ENCODE measurements around the gene PIK3C2G.

- no peak for TF ChIP-seq CTCF (IDR thresholded peaks at IDR 0.05)
- no peak for TF ChIP-seq ESRRA (IDR thresholded peaks at IDR 0.05; ENCODE audit: borderline replicate concordance, low read length)
- no peak for TF ChIP-seq JUN (IDR thresholded peaks at IDR 0.05)
- no peak for TF ChIP-seq RAD21 (conservative IDR thresholded peaks at IDR 0.05 in 1 of 2, IDR thresholded peaks at IDR 0.05 in 1 of 2)
- no peak for TF ChIP-seq CEBPB (IDR thresholded peaks at IDR 0.05)
- TF ChIP-seq RCOR1 (IDR thresholded peaks at IDR 0.05; ENCODE audit: low read depth, low read length): no peak
- TF ChIP-seq POLR2A (IDR thresholded peaks at IDR 0.05; ENCODE audit: low read length): no peak
- no peak for TF ChIP-seq REST (IDR thresholded peaks at IDR 0.05)
- no peak for TF ChIP-seq EP300 (IDR thresholded peaks at IDR 0.05)
- no peak for TF ChIP-seq SMC3 (IDR thresholded peaks at IDR 0.05)
- no peak for TF ChIP-seq CHD2 (IDR thresholded peaks at IDR 0.05; ENCODE audit: low read length, partially characterized antibody)
- no peak for TF ChIP-seq RNF2 (IDR thresholded peaks at IDR 0.05; ENCODE audit: borderline replicate concordance, low read depth)
Measured at GRCh38 chr12:18567787-18568186, 306.5 kb downstream of the PIK3C2G start.
